GM19025 (cell line): ENCODE data around the gene PCSK7.
"Not testable (repeated sequence)": the region's sequence is repeated elsewhere in the genome, so short reads cannot be mapped to it uniquely, and the experiment has no call there.

Experiments used
- ATAC-seq: cut with Tn5 transposase; IDR thresholded peaks from one replicate; pipeline ENCODE4 v1.9.1; 2021; ENCODE audit warnings: mild to moderate bottlenecking, low read depth, moderate library complexity; ENCODE audit not compliant: unreplicated experiment

Gene PCSK7

DNA sequence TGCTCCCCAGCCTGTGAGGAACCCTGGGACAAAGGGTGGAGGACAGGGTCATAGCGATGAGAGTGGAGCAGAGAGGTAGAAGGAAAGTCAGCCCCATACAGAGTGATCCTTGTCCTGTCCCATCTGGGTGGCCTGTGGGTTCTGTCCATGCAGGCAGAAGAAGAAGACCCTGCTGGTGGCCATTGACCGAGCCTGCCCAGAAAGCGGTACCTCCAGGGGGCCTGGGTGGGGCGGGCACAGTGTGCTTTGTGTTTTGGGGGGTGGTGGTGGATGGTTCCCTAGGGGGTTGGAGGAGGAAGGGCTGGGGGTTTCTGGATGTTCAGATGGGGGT, 45.5 kb downstream of the PCSK7 start:
- no peak for ATAC-seq

DNA sequence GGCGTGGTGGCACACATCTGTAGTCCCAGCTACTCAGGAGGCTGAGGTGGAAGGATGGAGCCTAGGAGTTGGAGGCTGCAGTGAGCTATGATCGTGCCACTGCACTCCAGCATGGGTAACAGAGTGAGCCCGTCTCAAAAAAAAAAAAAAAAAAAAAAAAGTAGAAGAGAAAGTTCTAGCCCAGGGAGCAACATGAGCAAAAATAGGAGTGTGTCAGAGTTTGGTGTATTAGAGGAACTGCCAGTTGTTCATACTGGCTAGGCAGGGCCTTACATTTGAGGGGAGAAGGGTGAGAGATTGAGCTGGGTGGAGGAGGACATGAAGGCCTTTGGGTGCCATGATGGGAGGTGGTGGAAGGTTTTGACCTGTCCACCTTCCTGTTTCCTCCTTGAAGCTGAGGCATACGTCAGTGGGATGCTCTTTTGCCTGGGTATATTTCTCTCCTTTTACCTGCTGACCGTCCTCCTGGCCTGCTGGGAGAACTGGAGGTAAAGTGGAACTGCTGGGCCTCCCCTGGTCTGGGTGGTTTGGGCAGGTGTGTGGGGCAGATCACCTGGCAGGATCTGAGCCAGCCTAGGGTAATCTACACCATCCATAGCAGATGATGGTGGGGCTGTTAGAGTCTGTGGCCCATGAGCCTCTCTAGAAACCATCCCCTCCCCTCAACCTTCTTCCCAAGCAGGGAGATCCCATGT, 46.0 kb downstream of the PCSK7 start:
- no peak for ATAC-seq

DNA sequence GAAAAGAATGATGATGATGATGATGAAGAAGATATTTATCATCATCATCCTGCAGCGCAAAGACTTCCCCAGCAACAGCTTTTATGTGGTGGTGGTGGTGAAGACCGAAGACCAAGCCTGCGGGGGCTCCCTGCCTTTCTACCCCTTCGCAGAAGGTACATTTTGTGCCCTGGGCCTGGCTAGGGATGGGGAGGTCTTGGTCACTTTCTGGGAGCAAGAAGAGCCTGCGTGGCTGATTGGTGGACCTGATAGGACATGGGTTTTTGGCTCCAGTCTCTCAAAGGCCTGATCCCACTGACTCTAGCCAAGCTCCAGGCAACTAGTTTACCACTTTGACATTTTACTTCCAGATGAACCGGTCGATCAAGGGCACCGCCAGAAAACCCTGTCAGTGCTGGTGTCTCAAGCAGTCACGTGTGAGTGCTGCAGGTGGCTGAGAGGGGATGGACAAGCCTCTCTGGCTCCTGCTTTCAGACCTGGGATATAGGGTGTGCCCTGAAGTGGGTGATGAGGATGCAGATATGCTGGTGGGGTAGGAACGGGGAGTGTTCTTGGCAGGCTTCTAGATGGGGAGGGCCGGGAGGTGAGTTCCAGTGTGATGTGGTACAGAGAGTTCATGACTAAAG, 48.0 kb downstream of the PCSK7 start:
- no peak for ATAC-seq

DNA sequence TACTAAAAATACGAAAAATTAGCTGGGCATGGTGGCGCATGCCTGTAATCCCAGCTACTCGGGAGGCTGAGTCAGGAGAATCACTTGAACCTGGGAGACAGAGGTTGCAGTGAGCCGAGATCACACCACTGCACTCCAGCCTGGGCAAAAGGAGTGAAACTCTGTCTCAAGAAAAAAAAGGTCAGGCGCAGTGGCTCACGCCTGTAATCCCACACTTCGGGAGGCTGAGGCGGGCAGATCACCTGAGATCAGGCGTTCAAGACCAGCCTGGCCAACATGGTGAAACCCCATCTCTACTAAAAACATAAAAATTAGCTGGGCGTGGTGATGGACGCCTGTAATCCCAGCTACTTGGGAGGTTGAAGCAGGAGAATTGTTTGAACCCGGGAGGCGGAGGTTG, 48.7 kb downstream of the PCSK7 start:
- ATAC-seq, result not testable (repeated sequence)

DNA sequence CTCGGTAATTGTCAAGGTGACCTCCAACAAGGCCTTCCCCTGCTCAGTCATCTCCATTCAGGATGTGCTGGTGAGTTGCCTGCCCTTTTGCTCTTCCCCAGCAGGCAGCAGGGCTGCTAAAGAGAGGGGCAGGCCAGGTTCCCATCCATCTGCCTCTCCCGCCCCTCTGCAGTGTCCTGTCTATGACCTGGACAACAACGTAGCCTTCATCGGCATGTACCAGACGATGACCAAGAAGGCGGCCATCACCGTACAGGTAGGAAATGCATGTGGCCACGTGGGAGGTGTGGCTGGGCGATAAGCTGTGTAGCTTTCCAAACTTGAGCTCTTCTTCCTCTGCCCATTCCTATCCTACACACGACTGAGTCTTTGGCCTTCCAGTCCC, 49.3 kb downstream of the PCSK7 start:
- no peak for ATAC-seq

DNA sequence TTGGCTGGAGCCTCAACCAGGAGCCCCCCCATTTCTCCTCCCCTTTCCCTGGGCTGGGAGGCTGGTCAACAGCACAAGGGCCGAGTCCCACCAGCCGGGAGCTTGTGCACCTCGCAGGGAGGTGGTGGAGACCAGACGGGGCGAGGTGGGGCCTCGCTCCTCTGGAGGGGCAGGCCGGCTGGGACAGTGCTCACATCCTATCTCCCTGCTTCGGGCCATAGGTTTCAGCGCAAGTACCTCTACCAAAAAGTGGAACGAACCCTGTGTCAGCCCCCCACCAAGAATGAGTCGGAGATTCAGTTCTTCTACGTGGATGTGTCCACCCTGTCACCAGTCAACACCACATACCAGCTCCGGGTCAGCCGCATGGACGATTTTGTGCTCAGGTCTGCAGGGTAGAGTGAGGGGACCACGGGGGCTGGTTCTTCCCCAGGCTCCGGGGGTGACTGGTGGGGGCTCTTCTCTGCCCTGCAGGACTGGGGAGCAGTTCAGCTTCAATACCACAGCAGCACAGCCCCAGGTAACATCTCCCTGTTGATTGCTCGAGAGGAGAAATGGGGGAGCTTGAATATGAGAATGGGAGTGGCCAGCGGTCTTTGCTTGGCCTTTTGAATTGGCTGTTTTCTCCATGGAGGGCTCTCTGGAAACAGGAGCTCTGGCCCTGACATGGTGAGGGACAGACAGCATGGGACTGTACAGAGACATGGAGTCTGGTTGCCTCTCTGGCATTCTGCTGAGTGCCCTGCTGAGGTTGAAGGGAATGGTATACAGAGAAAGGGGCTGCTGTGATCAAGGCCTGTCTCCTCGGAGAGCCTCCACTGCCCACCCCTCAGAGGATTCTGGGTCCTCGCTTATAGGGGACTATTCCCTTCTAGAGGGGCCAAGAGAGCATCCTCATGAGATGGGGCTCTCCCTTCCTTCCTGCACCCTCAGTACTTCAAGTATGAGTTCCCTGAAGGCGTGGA, 50.0 kb downstream of the PCSK7 start:
- no peak for ATAC-seq

DNA sequence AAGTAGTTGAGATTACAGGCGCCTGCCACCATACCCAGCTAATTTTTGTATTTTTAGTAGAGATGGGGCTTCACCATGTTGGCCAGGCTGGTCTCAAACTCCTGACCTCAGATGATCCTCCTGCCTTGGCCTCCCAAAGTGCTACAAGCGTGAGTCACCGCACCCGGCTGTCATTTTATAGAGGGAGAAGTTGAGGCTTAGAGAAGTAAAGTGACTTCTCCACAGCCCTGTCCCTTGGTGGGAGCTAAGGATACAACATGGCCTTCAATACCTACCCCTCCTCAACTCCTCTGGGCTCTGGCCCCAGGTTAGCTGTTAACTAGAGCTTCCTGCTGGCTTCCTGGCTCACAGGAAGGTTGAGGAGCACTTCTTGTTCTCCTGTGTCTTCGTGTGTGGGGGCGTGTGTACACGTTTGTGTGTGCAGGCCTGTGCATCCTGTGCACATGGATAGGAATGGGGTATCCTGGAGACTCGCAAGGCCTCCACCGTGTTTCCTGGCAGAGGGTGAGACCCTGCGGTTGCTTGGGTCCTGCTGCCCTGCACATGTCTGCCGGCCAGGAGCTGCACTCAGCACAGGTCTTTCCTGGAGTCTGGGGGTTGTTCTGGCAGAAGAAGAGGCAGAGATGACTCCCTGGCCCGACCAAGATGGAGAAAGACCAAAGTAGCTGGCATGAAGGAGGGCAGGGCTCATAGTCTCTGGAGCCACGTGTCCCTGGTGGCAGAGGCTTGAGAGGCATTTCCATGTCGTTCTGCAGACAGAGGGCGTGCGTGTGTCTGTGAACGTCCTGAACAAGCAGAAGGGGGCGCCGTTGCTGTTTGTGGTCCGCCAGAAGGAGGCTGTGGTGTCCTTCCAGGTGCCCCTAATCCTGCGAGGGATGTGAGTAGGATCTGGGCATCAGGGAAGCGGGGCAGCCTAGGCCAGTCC, 51.0 kb downstream of the PCSK7 start:
- no peak for ATAC-seq

DNA sequence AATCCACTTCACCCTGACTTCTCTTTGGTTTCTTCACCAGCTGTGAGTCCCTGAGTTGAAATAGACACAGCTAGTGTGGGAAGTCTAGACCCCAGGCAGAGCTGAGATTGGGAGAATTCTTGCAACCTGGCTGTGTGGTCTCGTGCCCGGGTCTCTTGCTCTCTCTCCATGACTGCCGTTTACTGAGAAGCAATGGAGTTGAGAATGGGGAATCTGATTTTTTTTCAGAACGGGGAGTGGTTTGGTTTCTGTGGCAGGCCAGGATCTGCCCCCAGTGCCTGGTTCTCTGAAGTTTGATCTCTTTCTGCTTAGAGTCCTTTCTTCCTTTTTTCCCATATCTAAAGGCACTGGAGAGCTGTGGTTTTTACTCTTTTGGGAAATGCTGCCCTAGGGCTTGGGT, 51.9 kb downstream of the PCSK7 start:
- no peak for ATAC-seq

DNA sequence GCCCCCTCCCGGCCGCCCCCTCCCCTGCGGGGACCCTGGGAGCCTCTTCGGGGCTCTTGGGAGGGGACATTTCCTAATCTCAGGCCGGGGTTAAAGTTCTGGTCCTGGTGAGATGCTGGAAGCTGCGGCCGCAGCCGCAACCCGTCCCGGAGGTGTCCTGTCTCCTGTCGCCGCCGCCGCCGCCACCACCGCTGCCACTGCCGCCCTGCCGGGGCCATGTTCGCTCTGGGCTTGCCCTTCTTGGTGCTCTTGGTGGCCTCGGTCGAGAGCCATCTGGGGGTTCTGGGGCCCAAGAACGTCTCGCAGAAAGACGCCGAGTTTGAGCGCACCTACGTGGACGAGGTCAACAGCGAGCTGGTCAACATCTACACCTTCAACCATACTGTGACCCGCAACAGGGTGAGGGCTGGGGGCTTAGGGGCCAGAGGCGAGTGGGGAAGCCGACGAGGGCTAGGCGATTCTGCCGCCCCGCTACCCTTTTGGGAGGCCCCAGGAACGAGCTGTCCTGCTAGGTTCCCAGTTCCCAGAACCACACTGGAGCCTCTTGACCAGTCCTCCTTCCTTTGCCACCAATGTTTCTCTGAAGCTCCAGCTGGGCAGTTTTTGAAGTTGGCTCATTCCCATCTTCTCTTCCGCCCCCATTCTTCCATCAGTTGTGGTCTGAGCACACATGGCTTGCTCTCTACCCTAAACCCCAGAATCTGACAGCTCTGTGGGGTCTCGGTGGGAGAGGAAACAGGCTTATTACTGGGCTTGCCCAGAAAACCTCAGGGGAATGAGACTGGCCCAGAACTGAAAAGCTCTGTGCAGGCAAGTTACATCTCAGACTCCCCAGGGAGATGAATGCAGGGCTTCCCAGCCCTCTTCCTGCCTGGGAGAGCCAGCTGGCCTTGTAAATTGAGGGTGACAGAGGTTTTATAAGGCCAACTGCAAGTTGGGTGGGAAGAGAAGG, 52.5 kb downstream of the PCSK7 start:
- peak; percentile 19 for ATAC-seq

DNA sequence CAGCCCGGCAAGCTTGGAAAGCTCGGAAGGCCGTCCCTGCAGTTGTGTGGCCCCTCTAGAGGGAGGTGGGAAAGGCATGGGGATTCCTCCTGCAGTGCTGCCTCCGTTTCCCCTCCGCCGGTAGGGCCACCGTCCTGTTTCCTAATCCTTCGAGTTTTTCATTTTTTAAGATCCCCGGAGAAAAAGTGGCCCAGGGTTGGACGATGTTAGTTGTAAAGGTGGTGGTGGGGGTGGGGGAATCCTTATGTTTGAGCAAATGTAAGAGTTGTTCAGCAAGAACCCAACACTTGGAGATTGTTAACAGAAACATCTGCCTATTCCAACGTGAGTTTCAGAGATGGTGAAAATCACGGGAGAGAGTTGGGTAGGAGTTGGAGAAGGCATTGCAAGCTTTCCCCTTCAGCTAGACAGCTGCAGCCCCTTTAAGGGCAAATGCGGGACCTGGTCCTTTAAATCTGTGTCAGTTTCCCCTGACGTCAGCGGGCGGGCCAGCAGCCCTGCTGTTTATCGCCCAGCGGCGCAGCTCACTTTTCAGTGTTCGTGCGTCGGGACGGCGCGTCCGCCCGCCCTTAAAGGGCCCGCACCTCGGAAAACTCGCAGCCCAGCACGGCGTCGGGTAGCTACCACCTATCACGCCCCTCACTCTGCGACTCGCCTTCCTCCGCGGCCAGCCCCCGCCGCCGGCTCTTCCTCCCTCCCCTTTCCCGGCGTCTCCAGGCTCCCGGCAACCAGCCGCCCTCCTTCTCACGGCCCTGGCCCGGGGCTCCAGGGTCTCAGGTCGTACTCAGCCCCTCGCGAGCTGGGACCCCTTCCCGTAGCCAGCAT, 53.5 kb downstream of the PCSK7 start, which contains the start of gene SIDT2:
Gene SIDT2, plus strand, starts transcription at position 534 of the 825 bp plus-strand sequence. CDS start 521 bp downstream, outside the sequence.
- peak; percentile 90 for ATAC-seq

DNA sequence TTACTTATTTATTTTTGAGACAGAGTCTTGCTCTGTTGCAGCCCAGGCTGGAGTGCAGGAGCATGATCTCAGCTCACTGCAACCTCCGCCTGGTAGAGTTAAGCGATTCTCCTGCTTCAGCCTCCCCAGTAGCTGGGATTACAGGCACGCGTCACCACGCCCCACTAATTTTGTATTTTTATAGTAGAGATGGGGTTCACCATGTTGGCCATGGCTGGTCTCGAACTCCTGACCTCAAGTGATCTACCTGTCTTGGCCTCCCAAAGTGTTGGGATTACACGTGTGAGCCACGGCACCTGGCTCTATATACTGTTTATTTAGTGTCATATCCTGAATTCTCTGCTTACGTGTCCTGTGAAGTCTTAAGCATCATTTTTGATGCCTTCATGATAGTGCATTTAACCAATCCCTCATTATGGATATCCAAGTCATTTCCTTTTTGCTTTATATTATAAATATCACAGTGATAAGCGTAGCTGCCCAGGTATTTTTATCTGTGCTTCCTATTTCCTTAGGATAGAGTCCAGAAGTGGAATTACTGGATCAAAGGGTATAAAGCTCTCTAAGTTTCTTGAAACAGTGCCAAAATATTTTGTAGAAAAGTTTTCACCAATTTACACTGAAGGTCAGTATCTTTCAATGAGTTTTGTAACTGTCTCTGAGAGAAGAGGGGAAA, 54.2 kb downstream of the PCSK7 start:
- no peak for ATAC-seq

DNA sequence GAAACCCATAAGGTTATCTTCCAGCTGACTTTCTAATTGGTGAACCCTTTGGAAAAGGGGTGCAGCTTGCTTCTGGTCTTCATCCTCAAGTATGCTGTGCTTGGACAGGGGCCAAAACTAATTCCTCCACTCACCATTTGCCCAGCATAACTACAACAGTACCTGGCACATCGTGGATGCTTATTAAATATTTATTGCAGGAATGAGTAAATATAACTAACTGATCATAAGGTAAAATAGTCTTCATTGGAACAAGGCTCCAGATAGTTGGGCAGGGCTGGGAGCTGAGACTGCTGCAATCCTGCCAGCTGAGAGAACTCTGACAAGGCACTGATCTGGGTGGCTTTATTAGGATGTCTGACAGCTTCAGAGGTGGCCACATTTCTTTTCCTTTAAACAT, 55.7 kb downstream of the PCSK7 start:
- no peak for ATAC-seq

DNA sequence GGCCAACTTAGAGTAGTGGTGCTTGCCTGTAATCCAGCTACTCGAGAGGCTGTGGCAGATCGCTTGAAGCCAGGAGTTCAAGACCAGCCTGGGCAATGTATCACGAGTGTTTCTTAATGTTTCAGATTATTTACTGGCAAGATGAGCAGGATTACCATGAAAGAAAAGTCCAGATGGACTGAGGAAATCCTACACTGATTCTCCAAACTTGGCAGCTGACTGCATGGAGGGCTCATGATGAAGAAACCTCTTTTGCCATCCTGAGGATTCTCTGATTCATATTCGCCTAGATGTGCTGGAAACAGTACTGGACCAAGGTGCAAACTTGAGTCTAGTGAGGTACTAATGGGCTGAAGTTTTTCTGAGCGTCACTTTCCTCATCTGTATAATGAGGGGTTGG, 56.1 kb downstream of the PCSK7 start:
- ATAC-seq, result no peak

DNA sequence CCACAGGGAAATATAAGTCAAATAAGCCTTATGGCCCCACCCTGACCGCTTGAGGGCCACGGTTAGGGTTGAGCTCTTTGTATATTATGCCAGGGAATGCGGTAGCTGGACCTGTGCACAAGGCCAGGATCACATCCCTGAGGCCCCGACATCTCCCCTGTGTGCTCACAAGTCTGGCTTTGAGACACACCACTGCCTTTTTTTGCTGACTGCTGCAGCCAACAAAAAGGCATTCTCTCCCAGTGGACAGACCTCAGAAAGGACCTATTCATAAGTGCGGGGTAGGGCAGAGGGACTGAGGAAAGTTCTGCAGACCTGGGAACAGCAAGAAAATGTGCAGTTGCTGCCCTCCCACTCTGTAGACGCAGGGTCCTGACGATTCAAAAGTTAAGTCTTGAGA, 56.8 kb downstream of the PCSK7 start:
- ATAC-seq, result no peak

DNA sequence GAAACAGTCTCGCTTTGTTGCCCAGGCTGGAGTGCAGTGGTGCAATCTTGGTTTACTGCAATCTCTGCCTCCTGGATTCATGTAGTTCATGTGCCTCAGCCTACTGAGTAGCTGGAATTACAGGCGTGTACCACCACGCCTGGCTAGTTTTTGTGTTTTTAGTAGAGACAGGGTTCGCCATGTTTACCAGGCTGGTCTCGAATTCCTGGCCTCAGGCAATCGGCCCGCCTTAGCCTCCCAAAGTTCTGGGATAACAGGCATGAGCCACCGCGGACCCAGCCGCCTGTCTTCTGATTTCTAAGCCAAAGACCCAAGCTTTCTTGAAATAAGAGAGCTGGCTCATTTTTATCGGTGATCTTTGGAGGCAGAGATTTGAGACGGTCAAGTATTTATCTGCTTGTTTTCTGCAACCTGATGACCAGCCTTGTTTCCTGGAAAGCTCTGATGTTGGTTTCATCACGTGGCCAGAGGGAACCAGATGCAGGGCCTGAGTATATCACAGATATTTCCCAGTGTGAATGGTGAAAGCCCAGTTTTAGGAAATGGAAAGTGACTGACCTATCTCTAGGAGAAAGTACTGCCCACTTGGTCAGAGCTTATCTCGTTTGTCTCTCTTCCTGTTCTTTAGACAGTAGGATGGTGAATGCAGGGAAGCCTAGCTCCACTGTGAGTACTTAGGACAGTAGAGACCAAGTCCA, 59.0 kb downstream of the PCSK7 start:
- no peak for ATAC-seq

DNA sequence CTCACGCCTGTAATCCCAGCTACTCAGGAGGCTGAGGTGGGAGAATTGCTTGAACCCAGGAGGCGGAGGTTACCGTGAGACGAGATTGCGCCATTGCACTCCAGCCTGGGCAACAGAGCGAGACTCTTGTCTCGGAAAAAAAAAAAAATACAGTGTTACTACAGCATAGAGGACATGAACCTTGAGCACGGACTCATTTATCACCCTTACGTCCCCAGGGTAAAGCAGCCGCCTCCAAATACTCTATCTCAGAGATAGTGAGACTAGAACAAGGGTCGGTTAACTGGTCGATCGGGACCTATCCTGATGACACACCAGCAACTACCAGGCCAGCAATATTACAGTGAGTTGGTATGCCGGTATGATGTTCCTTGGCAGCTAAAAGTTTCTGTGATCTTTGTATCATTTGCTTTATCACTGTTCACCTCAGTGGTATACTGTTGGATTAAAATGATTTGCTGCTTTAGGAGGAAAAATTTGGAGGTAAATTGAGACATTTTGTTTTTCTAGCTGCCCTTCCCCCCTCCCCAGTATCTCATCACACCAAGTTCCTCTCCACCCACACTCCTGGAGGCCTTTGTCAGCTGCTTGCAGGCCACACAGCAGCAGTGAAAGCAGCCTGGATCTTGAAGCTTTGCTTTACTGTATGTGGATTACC, 60.3 kb downstream of the PCSK7 start:
- no peak for ATAC-seq

DNA sequence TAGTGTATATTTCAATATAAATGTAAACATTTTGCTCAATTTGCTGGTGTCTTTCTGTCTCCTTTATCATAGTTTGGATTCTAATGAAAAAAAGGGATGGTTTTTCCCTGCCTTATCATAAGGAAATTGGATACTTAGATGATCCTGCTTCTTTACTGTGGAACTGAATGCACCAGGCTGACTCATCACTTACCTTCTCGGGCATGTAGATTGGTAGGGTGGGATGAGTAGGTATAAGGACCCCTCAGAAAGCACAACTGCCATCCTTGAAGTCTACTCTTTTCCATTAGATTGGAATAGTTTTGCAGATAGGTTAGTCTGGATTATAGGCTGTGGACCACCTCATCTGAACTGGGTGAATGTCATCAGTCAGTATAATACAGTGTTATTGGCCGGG, 60.9 kb downstream of the PCSK7 start:
- no peak for ATAC-seq
